ENCODE results near the gene S100P.
A peak's percentile ranks its signal among the peaks of the same experiment; 100 is the strongest.

Gene S100P

DNA sequence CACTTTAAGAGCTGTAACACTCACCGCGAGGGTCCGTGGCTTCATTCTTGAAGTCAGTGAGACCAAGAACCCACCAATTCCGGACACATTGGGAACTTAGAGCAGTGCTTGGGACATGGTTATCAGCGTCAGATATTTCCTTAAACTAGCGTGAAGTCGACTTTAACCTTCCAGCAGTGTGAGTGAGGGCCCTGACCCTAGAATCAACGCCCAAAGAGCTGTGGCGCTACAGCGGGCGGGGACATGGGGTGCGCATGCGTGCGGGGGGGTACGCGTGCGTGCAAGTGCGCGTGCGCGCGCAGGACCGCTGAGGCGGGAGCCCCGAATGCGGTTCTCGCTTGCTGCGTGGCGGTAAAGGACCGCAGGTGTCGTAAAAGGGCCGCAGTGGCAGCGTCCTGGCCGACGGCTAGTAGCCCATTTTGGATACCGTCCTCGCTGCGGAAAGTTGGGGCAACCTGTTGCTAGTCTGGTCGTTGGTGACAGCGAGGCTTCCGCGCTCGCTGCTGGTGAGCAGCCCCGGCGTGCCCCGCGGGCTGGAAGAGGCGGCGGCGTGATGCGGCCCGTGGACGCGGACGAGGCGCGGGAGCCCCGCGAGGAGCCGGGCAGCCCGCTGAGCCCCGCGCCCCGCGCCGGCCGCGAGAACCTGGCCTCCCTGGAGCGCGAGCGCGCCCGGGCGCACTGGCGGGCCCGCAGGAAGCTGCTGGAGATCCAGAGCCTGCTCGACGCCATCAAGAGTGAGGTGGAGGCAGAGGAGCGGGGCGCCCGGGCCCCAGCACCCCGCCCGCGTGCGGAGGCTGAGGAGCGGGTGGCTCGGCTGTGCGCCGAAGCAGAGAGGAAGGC, 19.8 kb upstream of the S100P start:
- peak; percentile 77 for DNase-seq

DNA sequence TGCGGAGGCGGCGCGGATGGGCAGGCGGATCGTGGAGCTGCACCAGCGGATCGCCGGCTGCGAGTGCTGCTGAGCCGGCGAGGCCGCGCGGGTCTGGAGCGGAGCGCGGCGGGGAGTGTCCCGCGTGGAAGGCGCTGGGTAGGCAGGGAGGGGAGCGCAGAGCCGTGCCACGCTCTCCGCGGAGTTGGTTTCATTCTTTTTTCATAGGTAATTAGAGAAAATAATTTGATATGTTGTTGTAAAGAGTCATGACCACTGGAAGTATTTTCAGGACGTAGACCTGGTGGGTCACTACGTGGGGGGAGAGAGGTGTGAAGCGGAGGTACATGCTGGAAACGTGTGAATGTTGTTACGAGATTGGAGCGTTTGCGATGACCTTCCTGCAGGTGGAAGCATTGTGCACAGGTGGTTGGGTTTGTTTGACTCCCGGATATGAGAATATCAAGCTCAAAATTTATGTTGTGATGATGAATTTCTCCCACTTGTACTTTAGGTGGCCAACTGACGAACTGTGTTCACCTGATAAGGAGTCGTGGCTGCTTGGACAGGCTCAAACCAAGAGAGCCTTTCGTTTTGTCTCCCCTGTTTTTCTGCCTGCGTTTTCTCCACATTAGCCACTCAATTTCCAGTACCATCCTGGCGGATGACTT, 19.1 kb upstream of the S100P start:
- DNase-seq: no peak

DNA sequence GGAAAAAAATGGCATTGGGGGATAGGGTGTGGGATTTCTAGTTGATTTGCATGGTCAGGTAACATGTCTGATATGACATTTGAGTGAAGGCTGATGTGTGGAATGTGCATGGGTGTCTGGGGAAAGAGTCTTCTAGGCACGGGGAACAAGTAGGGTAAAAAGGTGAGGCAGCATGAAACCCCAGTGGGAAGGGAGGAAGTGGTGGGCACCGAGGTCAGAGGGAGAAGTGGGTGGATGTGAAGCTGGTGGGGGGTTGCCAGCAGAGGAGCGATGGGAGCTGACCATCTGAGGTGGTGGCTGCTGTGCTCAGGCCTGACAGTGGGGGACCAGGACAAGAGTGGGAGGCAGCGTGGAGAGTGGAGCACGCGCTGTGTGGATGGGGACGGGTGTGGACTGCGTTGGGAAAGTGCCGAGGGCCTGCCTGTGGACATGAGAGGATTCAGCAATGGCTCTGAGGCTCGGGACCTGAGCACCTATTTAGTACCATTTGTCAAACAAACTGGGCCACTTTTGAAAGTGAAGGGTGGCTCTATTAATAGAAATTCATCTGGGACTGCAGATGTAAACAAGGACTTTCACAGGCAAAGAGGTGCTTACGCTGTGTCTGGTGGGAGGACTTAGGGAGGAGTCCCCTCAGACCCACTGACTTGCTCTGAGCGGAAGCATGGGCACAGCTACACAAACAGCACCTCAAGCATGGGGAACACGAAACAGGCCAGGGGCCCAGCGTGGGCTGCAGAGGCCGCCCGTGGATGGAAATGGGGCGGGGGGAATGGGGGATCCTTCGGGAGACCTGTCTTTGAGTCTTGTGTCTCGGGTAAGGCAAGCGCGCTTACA, 16.7 kb upstream of the S100P start:
- no peak for DNase-seq

DNA sequence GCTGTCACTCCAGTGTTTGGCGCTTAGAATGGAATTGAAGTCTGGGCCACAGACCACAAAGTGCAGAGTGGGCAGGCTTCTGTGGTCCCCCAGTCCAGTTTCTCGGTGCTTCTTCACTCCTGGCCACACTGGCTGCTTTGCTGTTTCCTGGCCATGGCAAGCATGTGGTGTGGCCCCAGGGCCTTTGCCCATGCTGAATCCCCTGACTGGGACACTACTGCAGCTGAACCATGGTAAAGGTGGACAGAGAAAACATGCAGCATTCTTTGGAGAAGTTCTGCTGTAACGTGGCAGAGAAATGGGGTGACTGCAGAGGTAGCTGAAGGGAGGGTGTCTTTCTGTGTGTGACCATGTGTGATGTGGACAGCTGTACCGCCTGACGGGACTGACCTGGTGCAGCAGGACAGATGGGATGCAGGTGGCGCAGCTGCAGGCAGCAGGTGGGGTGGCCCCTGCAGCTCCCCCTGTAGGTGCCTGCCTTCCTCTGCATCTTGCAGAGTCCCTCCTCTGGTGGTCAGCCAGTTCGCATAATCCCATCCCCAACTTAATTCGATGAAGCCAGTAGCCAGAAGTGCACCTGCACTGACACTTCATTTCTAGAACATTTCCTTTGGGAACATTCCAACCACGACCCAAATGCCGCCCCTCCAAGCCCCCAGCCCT, 13.2 kb upstream of the S100P start:
- no peak for DNase-seq

DNA sequence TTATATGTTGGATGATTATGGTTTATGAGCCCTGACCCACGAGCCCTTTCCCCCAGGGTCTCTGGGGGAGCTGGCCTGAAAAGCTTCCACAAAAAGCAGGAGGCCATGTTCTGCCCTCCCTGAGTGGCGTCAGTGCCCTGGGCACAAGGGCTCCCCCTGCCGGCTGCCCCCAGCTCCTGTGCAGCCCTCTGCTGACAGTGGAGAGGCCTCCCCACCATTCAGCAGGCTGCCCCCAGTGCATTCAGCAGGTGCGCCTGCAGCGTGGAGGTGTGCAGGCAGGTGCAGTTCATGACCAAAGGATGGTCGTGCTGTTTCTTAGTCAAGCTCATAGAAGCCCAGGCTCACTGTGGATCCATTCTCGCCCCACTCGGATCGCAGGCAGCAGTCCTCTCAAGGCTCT, 12.5 kb upstream of the S100P start:
- DNase-seq: no peak

DNA sequence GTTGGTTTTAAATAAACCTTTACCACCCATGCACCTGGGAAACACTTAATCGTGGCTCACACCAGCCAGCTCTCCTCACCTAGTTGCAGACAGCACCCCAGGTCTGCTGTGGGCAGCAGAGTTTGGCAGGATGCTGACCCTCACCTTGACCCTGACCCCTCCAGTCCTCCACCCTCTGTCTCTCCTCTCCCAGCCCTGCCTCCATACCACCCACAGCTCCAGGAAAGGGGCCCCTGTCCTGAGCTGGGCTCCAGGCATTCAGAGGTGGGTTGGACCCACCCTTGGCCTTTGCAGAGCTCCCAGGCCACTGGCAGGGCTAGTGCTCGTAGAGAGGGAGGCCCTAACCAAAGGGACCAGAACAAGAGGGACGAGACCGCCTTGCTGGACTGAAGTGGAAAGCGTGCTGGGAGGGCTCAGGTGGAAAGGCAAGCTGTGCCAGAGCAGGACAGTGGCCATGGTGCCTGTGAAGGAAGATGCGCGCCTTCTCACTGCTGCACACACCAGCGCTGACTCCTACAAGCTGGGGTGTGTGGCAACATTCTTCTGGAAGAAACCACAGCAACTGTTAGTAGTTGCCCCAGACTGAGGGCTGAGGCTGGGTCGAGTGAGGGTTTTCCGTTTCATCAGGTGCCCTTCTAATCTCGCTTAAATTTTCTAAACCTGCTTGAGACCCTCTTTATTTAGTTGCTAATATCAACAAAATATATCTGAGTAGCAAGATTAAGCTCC, 10.7 kb upstream of the S100P start:
- DNase-seq: no peak

DNA sequence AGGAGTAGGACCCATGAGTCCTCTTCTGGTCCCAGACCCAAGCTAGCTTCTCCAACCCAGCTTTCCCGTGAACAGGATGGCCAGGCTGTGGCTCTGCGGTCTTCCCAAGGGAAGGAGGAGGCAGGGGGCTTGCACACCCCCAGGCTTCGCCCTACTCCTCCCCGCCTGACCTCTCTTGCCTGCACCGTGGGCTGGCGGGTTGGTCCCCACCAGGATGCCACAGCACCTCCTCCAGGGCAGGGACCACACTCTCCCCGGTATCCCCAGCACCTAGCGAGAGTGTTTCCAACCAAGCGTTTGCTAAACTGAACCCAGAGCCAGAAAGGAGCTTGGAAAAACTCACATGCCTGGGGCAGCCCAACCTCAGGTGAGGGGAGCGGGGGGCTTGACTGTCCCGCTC, 9.0 kb upstream of the S100P start:
- no peak for DNase-seq

DNA sequence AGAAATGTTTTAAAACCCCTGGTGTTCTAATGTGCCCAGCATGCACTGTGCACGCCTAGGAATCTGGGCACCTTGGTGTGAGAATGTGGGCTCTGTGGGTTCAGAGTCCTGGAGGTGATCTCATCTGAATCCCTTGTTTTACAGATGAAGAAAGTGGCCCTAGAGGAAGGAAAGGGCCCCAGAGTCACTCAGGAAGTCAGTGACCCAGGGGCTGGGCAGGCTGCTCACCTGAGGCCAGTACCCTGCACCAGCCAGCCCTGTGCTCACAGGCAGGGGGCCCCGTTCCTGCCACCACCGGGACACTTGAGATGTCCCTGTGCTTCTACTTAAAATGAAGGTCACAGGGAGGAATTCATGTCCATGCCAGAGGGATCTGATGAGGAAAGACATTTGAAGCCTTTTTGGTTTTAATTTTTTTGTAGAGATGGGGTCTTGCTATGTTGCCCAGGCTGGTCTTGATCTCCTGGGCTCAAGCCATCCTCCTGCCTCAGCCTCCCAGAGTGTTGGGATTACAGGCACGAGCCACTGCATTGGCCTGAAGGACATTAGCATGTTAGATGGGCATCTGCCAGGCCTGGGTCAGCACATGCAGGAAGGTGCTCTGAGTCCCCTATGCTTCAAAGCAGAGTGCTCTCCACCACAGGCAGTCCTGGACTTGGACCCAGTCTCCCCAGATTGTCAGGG, 7.4 kb upstream of the S100P start:
- DNase-seq: no peak

DNA sequence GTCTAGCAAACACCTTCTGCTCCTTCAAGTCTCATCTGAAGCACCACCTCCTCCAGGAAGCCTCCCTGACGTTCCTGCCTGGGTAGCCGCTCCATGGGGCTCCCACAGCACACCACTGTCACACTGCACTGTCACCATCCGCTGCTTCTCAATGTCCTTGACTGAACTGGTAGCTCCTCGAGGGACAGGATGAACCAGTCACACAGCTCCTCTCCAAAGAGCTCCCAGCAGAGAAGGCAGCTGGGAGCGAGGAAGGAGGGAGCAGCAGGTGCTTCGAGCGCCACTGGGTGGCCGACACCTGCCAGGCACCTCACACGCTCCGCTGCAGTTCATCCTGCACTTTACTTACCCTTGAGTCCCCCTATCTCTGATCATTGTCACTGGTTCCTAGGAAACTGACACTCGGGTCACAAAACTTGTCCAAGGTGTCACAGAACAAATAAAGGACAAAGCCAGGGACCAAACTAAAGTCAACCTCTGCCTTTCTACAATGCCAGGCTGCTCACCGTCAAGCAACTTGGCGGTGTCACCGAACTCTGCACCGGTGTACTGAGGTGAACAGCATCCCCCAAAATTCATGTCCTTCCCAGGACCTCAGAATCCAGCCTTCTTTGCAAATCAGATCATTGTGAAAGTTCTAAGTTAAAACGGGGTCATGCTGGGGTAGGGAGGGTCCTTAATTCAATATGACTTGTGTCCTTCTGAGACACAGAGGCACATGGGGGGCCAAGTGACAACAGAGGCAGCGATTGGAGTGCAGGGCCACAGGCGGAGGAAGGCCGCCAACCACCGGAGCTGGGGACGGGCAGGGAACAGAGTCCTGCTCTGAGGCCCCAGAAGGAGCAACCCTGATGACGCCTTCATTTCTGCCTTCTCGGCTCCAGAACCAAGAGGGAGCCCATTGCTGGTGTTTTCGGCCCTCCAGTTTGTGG, 5.5 kb upstream of the S100P start:
- DNase-seq: no peak

DNA sequence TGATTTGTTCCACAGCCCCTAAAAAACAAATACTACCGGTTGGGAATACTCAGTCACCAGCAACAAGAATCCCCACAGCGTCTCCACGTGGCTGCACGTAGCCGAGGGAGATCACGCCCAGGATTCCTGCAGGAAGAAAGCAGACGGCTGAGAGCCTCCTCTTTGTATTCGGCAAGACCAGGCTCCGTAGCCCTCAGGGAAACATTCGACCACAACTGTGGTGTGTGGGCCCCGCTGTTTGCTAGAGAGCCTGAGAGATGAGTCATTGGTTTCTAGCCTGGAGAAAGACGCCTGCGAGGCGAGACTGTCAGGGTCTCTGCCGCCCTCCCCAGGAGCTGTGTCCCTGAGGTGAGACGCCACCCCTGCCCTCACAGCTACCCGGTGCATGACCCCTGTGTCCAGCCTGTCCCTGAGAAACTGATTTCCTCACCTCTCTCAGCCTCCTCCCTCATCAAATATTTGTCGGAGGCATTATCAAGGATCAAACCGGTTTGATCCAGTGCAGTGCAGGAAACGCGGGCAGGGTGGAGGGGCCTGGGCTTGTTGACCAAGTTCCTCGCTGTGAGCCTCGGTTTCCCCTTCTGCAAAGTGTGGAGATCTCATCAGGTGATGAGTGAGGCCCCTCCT, 4.7 kb upstream of the S100P start:
- DNase-seq: no peak

DNA sequence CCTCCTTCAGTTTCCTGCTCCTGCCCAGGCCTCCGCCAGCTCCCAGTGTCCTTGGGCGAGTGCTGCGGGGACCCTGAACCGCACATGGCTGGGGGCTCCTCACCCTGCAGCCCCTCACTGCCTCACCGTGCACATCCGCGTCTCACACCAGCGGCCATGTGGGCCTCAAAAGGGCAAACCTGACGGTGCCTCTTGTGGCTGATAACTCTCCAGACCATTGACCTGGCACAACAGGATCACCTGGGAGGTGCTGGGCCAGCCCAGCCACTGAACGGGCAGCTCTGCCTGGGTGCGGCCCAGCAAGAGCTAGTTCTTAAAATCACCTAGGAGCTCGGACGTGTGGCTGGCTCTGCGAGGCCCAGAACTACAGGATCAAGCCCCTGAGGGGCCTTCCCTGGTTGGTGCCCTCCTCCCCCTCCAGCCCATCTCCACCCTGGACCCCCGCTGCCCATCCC, 4.1 kb upstream of the S100P start:
- DNase-seq: no peak

DNA sequence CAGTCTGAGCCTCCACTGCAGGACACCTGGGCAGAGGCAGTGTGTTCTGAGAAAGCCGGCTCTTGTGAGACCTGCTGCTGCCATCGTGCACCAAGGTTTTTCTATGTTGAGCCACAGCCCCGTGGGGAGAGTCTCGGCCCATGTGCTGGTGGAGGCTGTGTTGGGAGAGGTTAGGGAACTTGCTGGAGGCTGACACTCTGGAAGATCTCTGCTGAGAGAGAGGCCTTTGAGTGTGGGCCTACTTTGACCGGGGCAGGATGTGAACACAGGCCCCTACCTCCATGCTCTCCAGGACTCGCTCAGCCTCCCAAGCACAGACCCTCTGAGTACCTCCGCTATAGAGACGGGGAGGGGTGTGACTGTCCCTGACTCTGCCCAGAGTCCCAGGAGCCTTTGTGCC, 1.3 kb upstream of the S100P start:
- no peak for DNase-seq

DNA sequence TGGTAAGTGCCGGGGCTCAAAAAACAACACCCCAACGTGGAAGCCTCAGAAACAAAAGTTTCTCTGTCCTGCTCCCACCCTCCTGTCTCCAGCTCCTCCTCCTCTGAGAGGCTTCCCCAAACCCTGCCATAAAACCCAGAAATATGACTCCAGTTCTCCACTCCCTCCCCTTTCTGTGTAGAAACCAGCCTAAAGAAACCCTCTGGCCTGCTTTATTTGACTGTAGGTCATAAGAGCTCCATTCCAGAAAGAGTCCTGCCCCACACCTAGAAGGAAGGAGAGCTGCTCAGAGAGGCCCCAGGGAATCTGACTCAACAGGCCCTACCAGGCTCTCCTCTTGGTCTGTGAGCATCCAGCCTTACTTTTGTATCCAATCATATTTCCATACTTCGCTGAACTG, 872 bp upstream of the S100P start:
- no peak for DNase-seq

DNA sequence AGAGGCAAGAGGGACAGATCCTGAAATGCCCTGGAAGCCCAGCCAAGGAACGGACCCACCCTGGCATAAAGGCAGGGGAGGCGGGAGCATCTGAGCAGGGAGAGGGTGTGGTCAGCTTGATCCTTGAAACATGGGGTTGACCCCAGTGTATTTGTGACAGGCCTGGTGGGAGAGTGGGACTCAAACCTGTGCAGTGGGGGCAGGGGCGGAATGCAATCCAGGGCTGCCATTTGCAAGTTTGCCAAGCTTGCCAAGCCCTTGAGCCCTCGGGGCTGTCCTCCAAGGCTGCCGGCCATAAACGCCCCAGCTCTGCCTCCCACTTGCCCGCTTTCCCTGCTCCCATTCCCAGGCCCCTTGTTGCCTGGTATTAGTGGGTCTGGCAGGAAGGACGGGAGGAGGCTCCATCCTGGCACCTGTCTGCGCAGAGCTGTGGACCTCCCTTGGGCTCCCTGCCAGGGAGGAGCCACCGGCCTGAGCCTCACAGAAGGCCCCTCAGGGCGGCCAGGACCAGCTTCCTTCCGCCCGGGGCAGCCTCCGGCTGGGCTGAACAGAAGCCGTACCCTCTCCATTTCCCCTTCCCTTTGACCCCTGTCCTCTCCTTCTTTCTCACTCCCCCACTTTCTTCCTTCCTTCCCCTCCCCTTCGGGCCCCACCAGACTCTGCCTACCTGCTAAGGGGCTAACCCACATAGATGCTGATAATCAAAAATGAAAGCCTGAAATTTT, 661 bp downstream of the S100P start:
- no peak for DNase-seq

DNA sequence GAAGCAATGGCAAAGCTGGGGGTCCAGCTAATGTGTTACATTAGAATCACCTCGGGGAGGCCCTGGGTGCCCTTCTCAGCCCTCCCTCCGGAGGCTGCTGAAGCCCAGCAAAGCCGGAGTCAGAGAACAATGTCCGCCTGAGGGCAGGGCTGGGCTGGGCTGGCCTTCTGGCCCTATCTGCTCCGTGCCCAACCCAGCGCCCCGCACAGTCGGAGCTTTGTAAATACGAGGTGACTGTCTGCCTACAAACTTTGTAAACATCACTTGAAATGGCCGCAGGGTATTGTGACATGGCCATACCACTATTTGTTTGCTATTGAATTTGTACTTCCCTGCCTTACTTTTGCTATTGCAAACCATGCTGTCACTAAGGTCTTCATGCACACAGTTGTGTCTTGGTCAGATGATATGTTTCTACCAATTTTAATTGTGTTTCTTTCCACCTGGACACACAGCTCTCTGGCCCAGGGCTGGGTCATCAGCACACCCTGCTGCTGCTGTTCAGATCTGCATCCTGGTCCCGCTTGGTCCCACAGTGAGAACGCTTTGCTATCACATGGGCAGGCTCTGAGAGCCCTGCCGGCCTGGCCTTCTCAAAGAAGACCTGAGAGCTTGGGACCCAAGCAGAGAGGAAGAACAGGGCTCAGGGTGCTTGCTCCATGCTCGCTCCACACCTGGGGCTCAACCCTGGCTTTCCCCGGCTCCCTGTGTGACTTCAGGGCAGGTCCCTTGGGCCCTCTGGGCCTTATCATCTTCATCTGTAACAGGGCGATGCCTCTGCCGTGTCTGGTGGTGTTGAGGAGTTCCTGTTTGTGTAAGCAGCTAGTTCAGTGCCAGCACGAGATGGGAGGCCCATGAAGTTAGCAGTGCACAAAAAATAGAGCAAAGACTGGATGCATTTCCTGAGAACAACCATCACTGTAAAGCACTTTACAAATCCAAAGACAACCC, 2.3 kb downstream of the S100P start:
- DNase-seq: no peak

DNA sequence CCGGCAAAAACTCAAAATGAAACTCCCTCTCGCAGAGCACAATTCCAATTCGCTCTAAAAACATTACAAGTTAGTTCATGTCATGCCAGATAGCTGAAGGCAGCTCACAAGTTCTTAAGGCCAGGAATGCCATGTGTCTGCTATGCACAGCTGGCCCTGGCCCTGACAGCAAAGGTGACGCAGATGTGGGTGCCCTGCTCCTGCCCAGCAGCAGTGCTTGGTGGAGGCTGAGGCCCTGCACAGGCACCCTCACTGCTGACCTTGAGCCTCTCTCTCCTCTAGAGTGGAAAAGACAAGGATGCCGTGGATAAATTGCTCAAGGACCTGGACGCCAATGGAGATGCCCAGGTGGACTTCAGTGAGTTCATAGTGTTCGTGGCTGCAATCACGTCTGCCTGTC, 2.9 kb downstream of the S100P start:
- DNase-seq: no peak

DNA sequence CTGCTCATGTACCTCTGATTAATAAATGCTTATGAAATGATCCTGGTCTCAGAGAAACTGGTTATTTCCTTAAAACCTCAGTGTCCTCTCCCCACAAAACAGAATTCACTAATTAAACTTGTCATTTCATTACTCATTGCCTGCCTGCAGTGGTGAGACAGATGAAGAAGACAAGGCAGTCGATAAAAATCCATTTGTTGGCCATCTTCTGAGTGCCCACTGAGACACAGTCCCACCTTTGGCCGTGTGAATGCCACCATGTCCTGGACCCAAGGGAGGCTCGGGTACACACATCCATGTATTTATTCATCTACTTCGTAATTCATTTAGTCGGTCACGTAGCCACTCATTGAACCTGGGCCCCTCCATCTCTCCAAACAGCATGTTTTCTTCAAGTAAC, 3.5 kb downstream of the S100P start:
- DNase-seq: no peak

DNA sequence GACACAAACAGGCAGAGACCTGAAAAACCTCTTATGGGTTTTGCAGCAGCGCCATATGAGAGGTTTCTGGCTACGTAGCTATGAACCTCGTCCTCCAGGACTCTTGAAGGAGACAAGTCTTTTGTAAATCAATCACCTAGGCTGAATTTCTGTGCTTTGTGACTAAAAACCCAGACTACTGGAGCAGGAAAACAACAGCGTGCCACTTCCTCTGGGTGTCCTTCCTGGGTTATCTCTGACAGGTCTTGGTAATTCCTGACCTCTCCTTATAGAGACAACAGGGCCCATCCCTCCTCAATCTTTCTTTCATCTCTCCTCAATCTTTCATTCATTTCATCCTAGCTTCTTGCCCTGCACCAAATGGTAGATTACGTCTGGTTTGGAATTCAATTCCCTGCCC, 5.7 kb downstream of the S100P start:
- no peak for DNase-seq

All from DMS 273 treated with DMSO at 0.1 percent for 48 hours (cell line).